Hepatocyte (in vitro differentiated cells): ENCODE results near the gene KIF13A. TPM values are rescaled to one million over a fixed set of nuclear protein-coding genes. Genes with fewer than 3 reads are reported as not detected.

Source experiments
- DNase-seq: peaks from one replicate; pipeline ENCODE4 v3.0.0-alpha.2; 2016; ENCODE audit warnings: low spot score
- H2AFZ ChIP-seq: fragments of 200-600 bp; sonication (generic); 2 replicates; pipeline ENCODE4 v1.6.0; 2016; ENCODE audit warnings: antibody characterized with exemption, mild to moderate bottlenecking
- H3K27ac ChIP-seq: fragments of 200-600 bp; sonication (generic); 2 replicates; pipeline ENCODE4 v1.5.1; 2016; ENCODE audit warnings: mild to moderate bottlenecking
- H3K27me3 ChIP-seq: fragments of 200-600 bp; sonication (generic); 2 replicates; pipeline ENCODE4 v1.6.1; 2016
- H3K36me3 ChIP-seq: fragments of 200-600 bp; sonication (generic); replicated peaks from 2 replicates; pipeline ENCODE4 v1.5.1; 2016; ENCODE audit warnings: low read depth; ENCODE audit not compliant: insufficient read depth
- H3K4me1 ChIP-seq: fragments of 200-600 bp; sonication (generic); 2 replicates; pipeline ENCODE4 v1.5.1; 2016; ENCODE audit warnings: mild to moderate bottlenecking, moderate library complexity; ENCODE audit not compliant: insufficient read depth
- H3K4me2 ChIP-seq: fragments of 200-600 bp; sonication (generic); 2 replicates; pipeline ENCODE4 v1.6.0; 2016
- H3K4me3 ChIP-seq: fragments of 200-600 bp; sonication (generic); 2 replicates; pipeline ENCODE4 v1.5.1; 2016; ENCODE audit warnings: mild to moderate bottlenecking
- H3K79me2 ChIP-seq: fragments of 200-600 bp; sonication (generic); 2 replicates; pipeline ENCODE4 v1.6.0; 2017; ENCODE audit warnings: mild to moderate bottlenecking
- H3K9me2 ChIP-seq: fragments of 200-600 bp; sonication (generic); replicated peaks from 2 replicates; pipeline ENCODE4 v1.6.0; 2017; ENCODE audit warnings: mild to moderate bottlenecking; ENCODE audit not compliant: insufficient read depth
- H3K9me3 ChIP-seq: fragments of 200-600 bp; sonication (generic); 2 replicates; pipeline ENCODE4 v1.5.1; 2016; ENCODE audit warnings: low read depth, mild to moderate bottlenecking
- H4K20me1 ChIP-seq: fragments of 200-600 bp; sonication (generic); 2 replicates; pipeline ENCODE4 v1.6.0; 2016; ENCODE audit warnings: mild to moderate bottlenecking; ENCODE audit not compliant: insufficient read depth, poor library complexity, severe bottlenecking
- EZH2 ChIP-seq: fragments of 200-600 bp; sonication (generic); IDR thresholded peaks from 2 replicates; pipeline ENCODE4 v1.6.1; 2016; ENCODE audit warnings: antibody characterized with exemption, mild to moderate bottlenecking, borderline replicate concordance
- EZH2phosphoT487 ChIP-seq: fragments of 200-600 bp; sonication (generic); IDR thresholded peaks from one replicate; pipeline ENCODE4 v1.6.1; 2018; ENCODE audit warnings: antibody characterized with exemption, mild to moderate bottlenecking, low read depth, moderate library complexity; ENCODE audit not compliant: unreplicated experiment, severe bottlenecking
- WGBS: methylation state at CpG from one replicate; pipeline ENCODE4 v1.1.6; 2016; ENCODE audit warnings: low lambda C conversion rate; ENCODE audit errors: missing lambda C conversion rate; 5-methylcytosine and 5-hydroxymethylcytosine counted together
- polyA plus RNA-seq: library from polyadenylated mRNA; unstranded; fragments of >200 nt; fragmentation: Nextera tagmentation; extraction: Ambion mirVana; gene quantifications from 2 replicates; pipeline ENCODE4 v1.2.1, GENCODE V29; 2016
- total RNA-seq: library from RNA; depleted of rRNA; stranded (reverse); fragments of >200 nt; gene quantifications from 2 replicates; pipeline ENCODE4 v1.2.3, GENCODE V29; 2014
- TF ChIP-seq, protein P1 (sequence below): fragments of 200-600 bp; sonication (generic); IDR thresholded peaks from 2 replicates; pipeline ENCODE4 v1.5.1; 2016; ENCODE audit warnings: antibody characterized with exemption, mild to moderate bottlenecking; ENCODE audit not compliant: poor library complexity

KIF13A gene
- total and polyA plus RNA-seq, 2 experiments from 2014 or later, result 13.0 to 27.9 TPM

DNA sequence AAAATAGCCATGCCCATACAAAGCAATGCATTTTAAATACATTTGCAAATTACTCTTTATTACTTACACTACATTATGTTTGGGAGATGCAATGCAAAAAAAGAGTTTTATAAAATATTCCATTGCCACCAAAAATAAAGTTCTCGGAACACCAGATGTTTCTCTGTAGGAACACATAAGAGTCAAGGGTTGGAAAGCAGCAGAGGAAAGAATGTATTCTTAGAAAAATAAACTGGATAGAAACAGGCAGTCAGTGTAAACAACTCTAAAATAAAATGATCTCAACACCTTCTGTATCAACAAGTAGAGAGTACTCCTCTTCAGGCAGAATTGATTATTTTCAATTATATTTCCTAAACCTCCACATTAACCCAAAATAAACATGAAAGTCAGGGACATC is 28.1 kb downstream of the KIF13A start:
- Histone ChIP-seq H3K9me2 (no peaks in the 10 kb centered on the region), H4K20me1 (peaks cover 3% of the 10 kb centered on the region), H3K9me3 (no peaks in the 10 kb centered on the region), H3K27me3 (no peaks in the 10 kb centered on the region), H3K4me1 (no peaks in the 10 kb centered on the region), H3K4me2 (no peak overlapping the region), H3K27ac (no peak overlapping the region), H3K36me3 (no peaks in the 10 kb centered on the region), H3K79me2 (peaks cover 80% of the 10 kb centered on the region), H2AFZ (no peak overlapping the region), H3K4me3 (no peak overlapping the region)
- TF ChIP-seq EZH2phosphoT487 (no peak), EZH2 (no peak)
- TF ChIP-seq, protein P1, sequence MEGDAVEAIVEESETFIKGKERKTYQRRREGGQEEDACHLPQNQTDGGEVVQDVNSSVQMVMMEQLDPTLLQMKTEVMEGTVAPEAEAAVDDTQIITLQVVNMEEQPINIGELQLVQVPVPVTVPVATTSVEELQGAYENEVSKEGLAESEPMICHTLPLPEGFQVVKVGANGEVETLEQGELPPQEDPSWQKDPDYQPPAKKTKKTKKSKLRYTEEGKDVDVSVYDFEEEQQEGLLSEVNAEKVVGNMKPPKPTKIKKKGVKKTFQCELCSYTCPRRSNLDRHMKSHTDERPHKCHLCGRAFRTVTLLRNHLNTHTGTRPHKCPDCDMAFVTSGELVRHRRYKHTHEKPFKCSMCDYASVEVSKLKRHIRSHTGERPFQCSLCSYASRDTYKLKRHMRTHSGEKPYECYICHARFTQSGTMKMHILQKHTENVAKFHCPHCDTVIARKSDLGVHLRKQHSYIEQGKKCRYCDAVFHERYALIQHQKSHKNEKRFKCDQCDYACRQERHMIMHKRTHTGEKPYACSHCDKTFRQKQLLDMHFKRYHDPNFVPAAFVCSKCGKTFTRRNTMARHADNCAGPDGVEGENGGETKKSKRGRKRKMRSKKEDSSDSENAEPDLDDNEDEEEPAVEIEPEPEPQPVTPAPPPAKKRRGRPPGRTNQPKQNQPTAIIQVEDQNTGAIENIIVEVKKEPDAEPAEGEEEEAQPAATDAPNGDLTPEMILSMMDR, result no peak
- WGBS, result 79% methylated on average over 1 of the region's 1 CpG
- DNase-seq, result no peak

DNA sequence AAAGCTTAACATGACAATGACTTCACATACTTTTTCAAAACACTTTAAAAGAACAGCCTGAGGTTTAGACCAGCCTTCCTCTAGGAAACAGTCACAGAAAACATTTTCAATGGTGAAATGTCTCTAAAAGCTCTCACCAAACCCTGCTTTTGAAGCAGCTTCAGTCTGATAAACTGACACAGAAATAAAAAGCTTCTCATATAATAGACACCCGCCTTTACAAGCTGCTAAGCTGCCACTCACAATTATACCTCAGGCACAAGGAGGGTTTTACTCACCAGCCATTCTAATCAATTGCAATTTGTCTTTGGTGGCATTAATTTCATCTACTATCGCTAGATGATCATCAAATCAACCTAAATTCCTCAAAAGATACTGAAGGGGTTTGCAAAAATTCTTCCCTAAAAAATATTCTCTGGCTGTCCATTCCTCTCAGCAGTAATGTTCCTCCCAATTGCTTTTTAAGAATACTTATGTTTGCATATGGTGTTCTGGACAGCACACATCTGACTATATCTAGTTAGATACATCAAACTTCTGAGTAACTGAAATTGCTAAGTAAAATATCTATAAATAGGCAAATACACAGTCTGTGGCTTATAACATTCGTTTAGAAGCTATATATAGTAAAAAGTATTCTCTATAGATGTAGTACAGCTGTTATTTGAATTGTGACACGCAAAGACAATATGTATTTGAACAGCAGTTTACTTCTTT is 29.4 kb downstream of the KIF13A start:
- DNase-seq, result no peak
- WGBS, result 82% methylated on average over 4 of the region's 4 CpGs
- H3K9me2 ChIP-seq, result no peaks in the 10 kb centered on the region
- no peak overlapping the region for H3K4me3 ChIP-seq
- no peaks in the 10 kb centered on the region for H3K9me3 ChIP-seq
- H3K4me2 ChIP-seq, result no peak overlapping the region
- H3K36me3 ChIP-seq, result no peaks in the 10 kb centered on the region
- TF ChIP-seq EZH2phosphoT487, result no peak
- TF ChIP-seq, protein P1, result no peak
- no peak for TF ChIP-seq EZH2
- H3K27ac ChIP-seq, result no peak overlapping the region
- H2AFZ ChIP-seq, result no peak overlapping the region
- no peaks in the 10 kb centered on the region for H3K4me1 ChIP-seq
- H3K79me2 ChIP-seq, result peaks cover 71% of the 10 kb centered on the region
- H4K20me1 ChIP-seq, result peaks cover 3% of the 10 kb centered on the region
- no peaks in the 10 kb centered on the region for H3K27me3 ChIP-seq

DNA sequence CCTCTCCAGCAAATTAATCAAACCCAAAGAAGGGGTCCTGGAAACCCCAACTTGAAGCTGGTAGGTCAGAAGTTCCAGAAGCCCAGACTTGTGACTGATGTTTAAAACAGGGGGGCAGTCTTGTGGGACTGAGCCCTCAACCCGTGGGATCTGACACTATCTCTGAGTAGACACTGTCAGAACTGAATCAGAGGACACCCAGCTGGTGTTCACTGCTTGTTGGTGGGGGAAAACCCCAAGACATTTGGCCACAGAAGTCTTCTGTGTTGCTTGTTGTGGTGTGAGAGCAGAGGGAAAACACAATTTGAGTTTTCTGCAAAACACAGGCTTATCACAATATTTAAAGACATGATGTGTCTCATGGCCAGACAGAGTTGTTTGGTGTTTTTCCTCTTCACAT is 29.9 kb downstream of the KIF13A start:
- H3K4me3 ChIP-seq, result no peak overlapping the region
- H3K27me3 ChIP-seq, result no peaks in the 10 kb centered on the region
- H3K79me2 ChIP-seq, result peaks cover 68% of the 10 kb centered on the region
- WGBS, result 33% methylated on average over 1 of the region's 1 CpG
- DNase-seq, result no peak
- H3K4me1 ChIP-seq, result no peaks in the 10 kb centered on the region
- no peaks in the 10 kb centered on the region for H3K9me2 ChIP-seq
- no peak for TF ChIP-seq EZH2phosphoT487
- no peak for TF ChIP-seq EZH2
- TF ChIP-seq, protein P1, result no peak
- H3K36me3 ChIP-seq, result no peaks in the 10 kb centered on the region
- H3K9me3 ChIP-seq, result no peaks in the 10 kb centered on the region
- H3K4me2 ChIP-seq, result no peak overlapping the region
- no peak overlapping the region for H2AFZ ChIP-seq
- no peak overlapping the region for H3K27ac ChIP-seq
- H4K20me1 ChIP-seq, result peaks cover 3% of the 10 kb centered on the region
